H7 (cell line): ENCODE measurements around the gene COA1. TPM values are rescaled to one million over a fixed set of nuclear protein-coding genes. Genes with fewer than 3 reads are reported as not detected.
"Not testable (repeated sequence)": the region's sequence is repeated elsewhere in the genome, so short reads cannot be mapped to it uniquely, and the experiment has no call there.

Experiments used
- DNase-seq: peaks from one replicate; pipeline ENCODE4 v3.0.0; 2012
- H3K27me3 ChIP-seq: 2 replicates; pipeline ENCODE4 v1.6.0; 2011; ENCODE audit warnings: mild to moderate bottlenecking, low read length; ENCODE audit not compliant: control insufficient read depth, insufficient read depth
- H3K36me3 ChIP-seq: replicated peaks from 2 replicates; pipeline ENCODE4 v1.5.1; 2011; ENCODE audit warnings: low read length; ENCODE audit not compliant: control insufficient read depth, insufficient read depth
- H3K4me3 ChIP-seq: 2 replicates; pipeline ENCODE4 v1.5.1; 2011; ENCODE audit warnings: low read depth, mild to moderate bottlenecking, control low read depth, low read length, moderate library complexity; ENCODE audit not compliant: insufficient read depth
- total RNA-seq: library from RNA; depleted of rRNA; stranded (reverse); fragments of >200 nt; shearing (Covaris generic); gene quantifications from 2 replicates; pipeline ENCODE4 v1.2.3, GENCODE V29; 2014

COA1 gene
- total RNA-seq, 1 experiment from 2014 or later, result 120 TPM

DNA sequence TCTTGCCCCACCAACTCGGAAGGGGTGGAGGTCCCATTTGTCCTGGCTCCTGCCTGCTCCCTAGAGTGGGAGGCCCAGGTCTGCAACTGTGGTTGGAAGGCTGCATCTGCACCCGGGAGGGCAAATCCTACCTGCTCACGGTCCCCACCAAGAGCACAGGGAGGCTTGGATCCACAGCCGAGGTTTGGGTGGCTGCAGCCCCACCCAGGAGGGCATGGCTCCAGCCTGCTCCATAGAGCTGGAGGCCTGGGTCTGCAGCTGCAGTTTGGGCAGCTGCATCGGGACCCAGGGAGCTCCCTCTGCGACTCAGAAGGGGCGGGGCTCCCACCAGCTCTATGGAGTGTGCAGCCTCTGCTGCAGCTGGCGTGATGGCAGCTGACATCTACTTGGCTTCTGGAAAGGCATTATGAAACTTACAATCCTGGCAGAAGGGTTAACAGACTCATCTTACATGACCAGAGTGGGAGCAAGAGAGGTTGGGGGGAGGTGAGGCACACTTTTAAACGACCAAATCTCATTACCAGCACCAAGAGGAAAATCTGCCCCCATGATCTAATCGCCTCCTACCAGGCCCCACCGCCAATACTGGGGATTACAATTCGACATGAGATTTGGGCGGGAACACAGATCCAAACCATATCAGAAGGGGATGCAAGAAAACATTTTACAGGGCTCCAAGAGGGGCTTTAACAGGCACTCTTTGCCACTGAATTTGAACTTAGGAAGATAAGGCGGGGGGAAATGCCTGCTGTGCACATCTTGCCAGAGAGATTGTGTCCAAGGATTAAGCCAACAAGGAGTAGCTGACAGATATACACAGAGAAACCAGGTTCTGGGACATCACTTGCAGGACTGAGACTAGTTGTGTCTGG lies 20.9 kb upstream of the COA1 start:
- Histone ChIP-seq H3K4me3 (no peak overlapping the region), H3K27me3 (no peaks in the 10 kb centered on the region), H3K36me3 (no peaks in the 10 kb centered on the region)
- DNase-seq, result peak; percentile 63

DNA sequence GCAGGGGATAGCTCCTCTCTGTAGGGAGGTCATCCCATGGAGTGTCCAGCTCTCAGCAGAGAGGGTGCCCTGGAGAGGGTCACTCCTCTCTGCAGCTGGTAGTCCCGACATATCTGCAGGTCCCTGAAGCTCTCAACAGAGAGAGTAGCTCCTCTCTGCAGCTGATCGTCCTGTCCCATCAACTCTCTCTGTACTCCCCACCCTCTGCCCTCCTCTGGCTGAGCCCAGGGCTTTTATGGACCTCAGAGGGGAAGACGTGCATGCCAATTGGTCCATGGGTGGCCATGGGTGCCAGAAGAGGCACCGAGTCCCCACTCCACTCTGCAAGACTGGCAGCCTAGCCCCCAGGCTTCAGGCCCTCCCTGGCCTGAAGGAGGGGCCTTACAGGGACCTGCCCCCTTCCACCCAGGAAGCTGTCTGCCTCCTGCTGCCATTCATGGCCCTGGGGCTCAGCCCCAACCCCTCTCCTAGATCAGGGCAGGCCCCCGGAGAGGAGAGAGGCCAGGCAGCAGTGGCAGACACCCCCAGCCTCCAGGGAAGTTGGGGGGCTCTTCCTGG lies 20.1 kb upstream of the COA1 start:
- no peak overlapping the region for H3K4me3 ChIP-seq
- no peaks in the 10 kb centered on the region for H3K27me3 ChIP-seq
- DNase-seq, result no peak
- no peaks in the 10 kb centered on the region for H3K36me3 ChIP-seq

DNA sequence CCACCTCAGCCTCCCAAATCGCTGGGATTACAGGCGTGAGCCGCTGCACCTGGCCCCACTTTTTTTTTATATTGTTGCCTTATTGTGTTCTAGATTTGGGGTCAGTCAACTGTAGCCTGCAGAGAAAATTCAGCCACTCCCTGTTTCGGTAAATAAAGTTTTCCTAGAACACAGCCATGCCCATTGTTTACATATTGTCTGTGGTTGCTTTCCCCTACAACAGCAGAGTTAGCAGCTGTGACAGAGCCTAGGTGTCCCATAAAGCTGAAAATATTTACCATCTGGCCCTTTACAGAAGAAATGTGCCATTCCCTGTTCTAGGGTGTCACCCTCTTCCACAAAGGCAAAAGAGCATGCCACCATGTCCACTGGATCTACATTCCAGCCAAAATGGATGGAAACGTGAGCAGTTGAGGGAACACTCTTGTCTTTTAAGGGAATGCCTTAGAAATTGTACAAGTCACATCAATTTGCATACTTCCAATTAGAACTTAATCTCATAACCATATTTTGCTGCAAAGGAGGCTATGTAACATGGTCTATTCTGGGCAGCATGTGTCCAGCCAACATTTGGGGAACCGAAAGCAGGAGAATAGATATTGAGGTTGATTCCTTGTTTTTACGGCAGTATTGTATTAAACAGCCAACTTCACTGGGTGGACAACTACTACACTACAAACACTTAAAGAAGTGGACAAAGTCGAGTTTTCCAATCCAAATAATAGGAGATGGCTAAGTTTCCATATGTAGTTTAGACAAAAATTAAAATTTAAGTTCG lies 18.2 kb upstream of the COA1 start:
- no peak overlapping the region for H3K4me3 ChIP-seq
- no peaks in the 10 kb centered on the region for H3K36me3 ChIP-seq
- DNase-seq, result no peak
- no peaks in the 10 kb centered on the region for H3K27me3 ChIP-seq

- H3K4me3 ChIP-seq, result no peak overlapping the region
Measured at GRCh38 chr7:43742692-43743091, 13.4 kb upstream of the COA1 start.

DNA sequence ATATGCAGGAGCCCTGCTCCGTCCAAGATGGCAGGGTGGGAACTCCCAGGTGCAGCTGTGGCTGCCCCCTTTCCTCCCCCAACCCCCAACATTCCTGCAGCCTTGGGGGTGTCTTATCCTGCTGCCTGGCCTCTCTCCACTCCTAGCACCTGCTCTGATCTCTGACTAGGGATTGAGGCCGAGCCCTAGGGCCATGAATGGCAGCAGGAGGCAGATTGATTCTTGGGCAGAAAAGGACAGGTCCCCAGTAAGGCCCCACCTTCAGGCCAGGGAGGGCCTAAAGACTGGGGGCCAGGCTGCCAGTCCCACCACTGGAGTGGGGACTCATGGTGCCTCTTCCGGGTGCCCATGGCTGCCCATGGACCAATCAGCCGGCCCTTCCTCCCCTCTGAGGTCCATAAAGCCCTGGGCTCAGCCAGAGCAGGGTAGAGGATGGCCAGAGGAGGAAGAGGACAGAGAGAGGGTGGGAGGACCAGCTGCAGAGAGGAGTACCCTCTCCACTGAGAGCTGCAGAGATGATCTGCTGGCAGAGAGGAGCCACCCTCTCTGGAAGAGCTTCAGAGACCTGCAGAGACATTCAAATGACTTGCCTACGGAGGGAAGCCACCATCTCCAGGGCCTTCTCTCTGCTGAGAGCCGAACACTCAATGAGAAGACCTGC lies 8.3 kb upstream of the COA1 start:
- Histone ChIP-seq H3K36me3 (no peaks in the 10 kb centered on the region), H3K27me3 (no peaks in the 10 kb centered on the region), H3K4me3 (no peak overlapping the region)
- DNase-seq, result no peak

More at GRCh38 chr7:43742692-43743091, 13.4 kb upstream of the COA1 start:
- H3K36me3 ChIP-seq, result no peaks in the 10 kb centered on the region
- no peaks in the 10 kb centered on the region for H3K27me3 ChIP-seq
- no peak for DNase-seq

DNA sequence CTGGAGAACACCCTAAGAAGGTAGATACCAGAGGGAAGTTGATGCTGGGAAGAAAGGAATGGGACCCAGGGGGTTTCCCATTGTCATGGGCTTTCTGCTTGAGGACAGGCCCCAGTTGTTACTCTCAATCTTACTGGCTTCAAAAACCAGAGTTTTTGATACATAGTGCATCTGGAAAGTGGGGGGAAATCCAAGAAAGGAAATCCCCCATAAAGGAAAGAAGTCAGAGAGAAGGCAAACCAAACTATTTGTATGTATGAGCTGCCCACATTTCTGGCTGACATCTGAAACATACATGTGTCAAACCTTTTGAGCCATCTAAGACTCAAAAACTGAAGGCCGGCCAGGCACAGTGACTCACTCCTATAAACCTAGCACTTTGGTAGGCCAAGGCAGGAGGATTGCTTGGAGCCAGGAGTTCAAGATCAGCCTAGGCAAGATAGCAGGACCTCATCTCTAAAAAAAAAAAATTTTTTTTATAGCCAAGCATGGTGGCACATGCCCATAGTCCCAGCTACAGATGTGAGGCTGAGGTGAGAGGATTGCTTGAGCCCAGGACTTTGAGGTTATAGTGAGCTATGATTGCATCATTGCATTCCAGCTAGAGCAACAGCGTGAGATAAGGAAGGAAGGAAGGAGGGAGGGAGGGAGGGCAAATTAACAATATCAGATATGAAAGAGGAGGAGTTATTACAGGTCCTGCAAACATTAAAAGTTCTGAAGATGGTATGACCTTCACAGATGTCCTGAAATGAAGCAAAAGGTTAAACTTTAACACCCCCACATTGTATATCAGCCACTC lies 6.7 kb upstream of the COA1 start:
- no peak for DNase-seq
- Histone ChIP-seq H3K27me3 (no peaks in the 10 kb centered on the region), H3K36me3 (no peaks in the 10 kb centered on the region), H3K4me3 (no peak overlapping the region)

DNA sequence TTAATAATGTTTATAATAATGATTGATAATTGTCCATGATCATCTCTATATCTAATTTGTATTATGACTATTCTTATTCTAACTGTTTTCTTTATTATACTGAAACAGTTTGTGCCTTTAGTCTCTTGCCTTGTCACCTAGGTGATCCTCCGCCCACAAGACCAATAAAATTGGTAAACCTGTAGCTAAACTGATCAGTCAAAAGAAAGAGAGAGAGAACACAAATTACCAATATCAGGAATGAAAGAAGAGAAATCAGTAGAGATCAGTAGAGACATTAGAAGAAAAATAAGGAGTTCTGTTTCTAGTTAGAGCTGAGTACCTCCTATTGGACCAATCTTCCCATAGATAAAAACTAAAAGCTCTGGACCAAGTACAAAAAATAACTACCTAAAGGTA lies 6.1 kb upstream of the COA1 start:
- Histone ChIP-seq H3K4me3 (no peak overlapping the region), H3K27me3 (no peaks in the 10 kb centered on the region), H3K36me3 (no peaks in the 10 kb centered on the region)
- no peak for DNase-seq

- not testable (repeated sequence) for H3K36me3 ChIP-seq, H3K4me3 ChIP-seq
Measured at GRCh38 chr7:43734575-43735332, 5.4 kb upstream of the COA1 start.

DNA sequence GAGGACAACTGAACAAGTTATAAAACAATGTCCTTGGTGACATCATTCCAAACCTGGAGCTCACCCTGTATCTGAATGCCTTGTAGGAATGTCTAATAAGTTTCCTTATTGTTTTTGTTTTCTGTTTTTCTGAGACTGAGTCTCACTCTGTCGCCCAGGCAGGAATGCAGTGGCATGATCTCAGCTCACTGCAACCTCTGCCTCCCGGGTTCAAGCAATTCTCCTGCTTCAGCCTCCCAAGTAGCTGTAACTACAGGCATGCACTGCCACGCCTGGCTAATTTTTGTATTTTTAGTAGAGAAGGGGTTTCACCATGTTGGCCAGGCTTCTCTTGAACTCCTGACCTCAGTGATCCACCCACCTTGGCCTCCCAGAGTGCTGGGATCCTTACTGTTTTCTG lies 2.2 kb upstream of the COA1 start:
- H3K27me3 ChIP-seq, DNase-seq, H3K36me3 ChIP-seq, H3K4me3 ChIP-seq: not testable (repeated sequence)

More at GRCh38 chr7:43734575-43735332, 5.4 kb upstream of the COA1 start:
- DNase-seq, H3K27me3 ChIP-seq: not testable (repeated sequence)

- no peaks in the 10 kb centered on the region for H3K27me3 ChIP-seq
- DNase-seq, result no peak
- H3K36me3 ChIP-seq, result no peaks in the 10 kb centered on the region
- H3K4me3 ChIP-seq, result peak overlapping the region; percentile 92
Measured at GRCh38 chr7:43729924-43730248, 563 bp upstream of the COA1 start.

GRCh38 chr7:43727494-43727893 lies 1.8 kb downstream of the COA1 start:
- H3K27me3 ChIP-seq, result no peaks in the 10 kb centered on the region
- DNase-seq, result no peak
- H3K4me3 ChIP-seq, result no peak overlapping the region
- no peaks in the 10 kb centered on the region for H3K36me3 ChIP-seq

- H3K4me3 ChIP-seq, result no peak overlapping the region
Measured at GRCh38 chr7:43727003-43727402, 2.3 kb downstream of the COA1 start.

GRCh38 chr7:43726466-43726865 lies 2.9 kb downstream of the COA1 start:
- DNase-seq, result no peak
- no peak overlapping the region for H3K4me3 ChIP-seq
- H3K27me3 ChIP-seq, result no peaks in the 10 kb centered on the region
- no peaks in the 10 kb centered on the region for H3K36me3 ChIP-seq

More at GRCh38 chr7:43727003-43727402, 2.3 kb downstream of the COA1 start:
- H3K36me3 ChIP-seq, result no peaks in the 10 kb centered on the region
- H3K27me3 ChIP-seq, result no peaks in the 10 kb centered on the region
- no peak for DNase-seq
